Activated T-cell treated with anti-CD3 and anti-CD28 coated beads, Interleukin-2, amount 50 U/mL, for 72 hours (primary cell): ENCODE measurements around the gene PROB1. TPM values are rescaled to one million over a fixed set of nuclear protein-coding genes. Genes with fewer than 3 reads are reported as not detected.

ENCODE experiments used
- ATAC-seq, 2 donors: fragments of 150-1000 bp; cut with Tn5 transposase; replicated peaks in 1 of 2; 2 replicates each; pipeline ENCODE4 v1.10.0; 2021; ENCODE audit warnings: moderate library complexity in 2 of 2, mild to moderate bottlenecking in 1 of 2
- DNase-seq, 2 donors: peaks; one replicate each; pipeline ENCODE4 v3.0.0; 2021 to 2022; ENCODE audit warnings: mixed read lengths in 1 of 2
- H3K27ac Mint-ChIP-seq: one replicate; pipeline ENCODE4 v1.8.0; 2022; ENCODE audit warnings: mild to moderate bottlenecking, moderate library complexity, mixed read lengths
- H3K27me3 Mint-ChIP-seq: one replicate; pipeline ENCODE4 v1.8.0; 2022; ENCODE audit warnings: low read depth, mixed read lengths
- H3K36me3 Mint-ChIP-seq, 2 donors: one replicate each; pipeline ENCODE4 v1.8.0; 2022; ENCODE audit warnings: mixed read lengths in 2 of 2, mild to moderate bottlenecking in 1 of 2; ENCODE audit not compliant: insufficient read depth in 2 of 2
- H3K4me1 Mint-ChIP-seq: one replicate; pipeline ENCODE4 v1.8.0; 2022; ENCODE audit warnings: low read depth, mixed read lengths
- H3K4me3 Mint-ChIP-seq, 2 donors: one replicate each; pipeline ENCODE4 v1.8.0; 2022; ENCODE audit warnings: mild to moderate bottlenecking in 2 of 2, mixed read lengths in 2 of 2, moderate library complexity in 2 of 2
- H3K9me3 Mint-ChIP-seq, 2 donors: one replicate each; pipeline ENCODE4 v1.8.0; 2022; ENCODE audit warnings: mixed read lengths in 2 of 2
- total RNA-seq, 2 donors: library from RNA; stranded (reverse); gene quantifications; one replicate each; pipeline ENCODE4 v1.2.3, GENCODE V29; 2022

Gene PROB1
- total RNA-seq, 2 donors from 2014 or later = 3.1 to 4.6 TPM

- Mint-ChIP-seq H3K27me3 (no peaks in the 10 kb centered on the region), H3K9me3 (no peaks in the 10 kb centered on the region)
Measured at GRCh38 chr5:139386050-139386438, 8.9 kb downstream of the PROB1 start.

GRCh38 chr5:139385061-139386049 lies 9.5 kb downstream of the PROB1 start:
- Mint-ChIP-seq H3K27ac (peak overlapping the region; percentile 95), H3K9me3 (no peaks in the 10 kb centered on the region), H3K36me3 (no peaks in the 10 kb centered on the region), H3K4me1 (peaks cover 57% of the 10 kb centered on the region), H3K4me3 (peak overlapping the region; percentile 82 to 90), H3K27me3 (no peaks in the 10 kb centered on the region)
- no peak for DNase-seq
- peak in 1 of 2 donors; percentile 12 for ATAC-seq

More at GRCh38 chr5:139386050-139386438, 8.9 kb downstream of the PROB1 start:
- ATAC-seq (no peak), DNase-seq (no peak)
- peak overlapping the region; percentile 95 for H3K27ac Mint-ChIP-seq
- no peaks in the 10 kb centered on the region for H3K36me3 Mint-ChIP-seq
- peaks cover 64% of the 10 kb centered on the region for H3K4me1 Mint-ChIP-seq
- H3K4me3 Mint-ChIP-seq = peak overlapping the region in 1 of 2 donors; percentile 90

GRCh38 chr5:139384591-139385051 lies 10.3 kb downstream of the PROB1 start:
- Mint-ChIP-seq H3K27ac (peak overlapping the region; percentile 95), H3K9me3 (no peaks in the 10 kb centered on the region), H3K36me3 (no peaks in the 10 kb centered on the region), H3K4me1 (peaks cover 49% of the 10 kb centered on the region), H3K4me3 (peak overlapping the region; percentile 82 to 90), H3K27me3 (no peaks in the 10 kb centered on the region)
- no peak for DNase-seq
- ATAC-seq = no peak

- Mint-ChIP-seq H3K36me3 (no peaks in the 10 kb centered on the region), H3K9me3 (no peaks in the 10 kb centered on the region), H3K4me3 (peak overlapping the region in 1 of 2 donors; percentile 82), H3K27ac (peak overlapping the region; percentile 95), H3K4me1 (peaks cover 44% of the 10 kb centered on the region), H3K27me3 (no peaks in the 10 kb centered on the region)
- DNase-seq = no peak
- ATAC-seq = no peak
Measured at GRCh38 chr5:139383993-139384590, 10.8 kb downstream of the PROB1 start.

GRCh38 chr5:139383275-139383992 lies 11.5 kb downstream of the PROB1 start, which contains the start of gene SLC23A1:
Gene SLC23A1, minus strand, starts transcription at chr5:139383297. Its CDS starts 44 bp downstream, at chr5:139383253.
- H3K4me1 Mint-ChIP-seq = peaks cover 39% of the 10 kb centered on the region
- peak within 1 kb of the TSS in 1 of 2 donors; percentile 29 for H3K4me3 Mint-ChIP-seq
- no peak for DNase-seq
- H3K27ac Mint-ChIP-seq = no peak within 1 kb of the TSS
- H3K36me3 Mint-ChIP-seq = no peaks in the 10 kb centered on the region
- ATAC-seq = no peak
- H3K27me3 Mint-ChIP-seq = no peaks in the 10 kb centered on the region
- no peaks in the 10 kb centered on the region for H3K9me3 Mint-ChIP-seq

DNA sequence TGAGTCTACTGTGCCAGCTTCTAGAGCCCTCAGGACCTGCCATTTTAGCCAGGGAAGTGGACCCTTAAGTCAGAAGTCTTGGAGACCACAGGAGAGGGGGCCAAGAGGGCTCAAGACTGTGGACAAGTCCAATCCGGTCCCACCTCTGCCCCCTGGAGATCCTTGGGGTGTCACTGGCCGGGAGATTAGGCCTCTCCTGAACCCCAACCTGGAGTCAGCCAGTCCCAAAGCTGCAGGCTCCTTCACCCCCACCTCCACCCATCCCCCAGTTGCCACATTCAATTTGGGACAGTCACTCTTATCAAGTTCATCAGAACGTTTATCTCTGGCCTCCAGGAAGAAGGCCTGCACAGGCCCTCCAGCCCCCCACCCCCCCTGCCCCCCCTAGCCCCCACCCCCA lies 12.1 kb downstream of the PROB1 start:
- no peaks in the 10 kb centered on the region for H3K27me3 Mint-ChIP-seq
- H3K27ac Mint-ChIP-seq = no peak overlapping the region
- DNase-seq (no peak), ATAC-seq (no peak)
- no peaks in the 10 kb centered on the region for H3K36me3 Mint-ChIP-seq
- H3K4me1 Mint-ChIP-seq = peaks cover 33% of the 10 kb centered on the region
- no peaks in the 10 kb centered on the region for H3K9me3 Mint-ChIP-seq
- no peak overlapping the region for H3K4me3 Mint-ChIP-seq

GRCh38 chr5:139381837-139382761 lies 12.8 kb downstream of the PROB1 start:
- Mint-ChIP-seq H3K9me3 (no peaks in the 10 kb centered on the region), H3K36me3 (no peaks in the 10 kb centered on the region), H3K4me3 (no peak overlapping the region), H3K27ac (no peak overlapping the region), H3K4me1 (peaks cover 30% of the 10 kb centered on the region), H3K27me3 (no peaks in the 10 kb centered on the region)
- no peak for ATAC-seq
- DNase-seq = no peak

DNA sequence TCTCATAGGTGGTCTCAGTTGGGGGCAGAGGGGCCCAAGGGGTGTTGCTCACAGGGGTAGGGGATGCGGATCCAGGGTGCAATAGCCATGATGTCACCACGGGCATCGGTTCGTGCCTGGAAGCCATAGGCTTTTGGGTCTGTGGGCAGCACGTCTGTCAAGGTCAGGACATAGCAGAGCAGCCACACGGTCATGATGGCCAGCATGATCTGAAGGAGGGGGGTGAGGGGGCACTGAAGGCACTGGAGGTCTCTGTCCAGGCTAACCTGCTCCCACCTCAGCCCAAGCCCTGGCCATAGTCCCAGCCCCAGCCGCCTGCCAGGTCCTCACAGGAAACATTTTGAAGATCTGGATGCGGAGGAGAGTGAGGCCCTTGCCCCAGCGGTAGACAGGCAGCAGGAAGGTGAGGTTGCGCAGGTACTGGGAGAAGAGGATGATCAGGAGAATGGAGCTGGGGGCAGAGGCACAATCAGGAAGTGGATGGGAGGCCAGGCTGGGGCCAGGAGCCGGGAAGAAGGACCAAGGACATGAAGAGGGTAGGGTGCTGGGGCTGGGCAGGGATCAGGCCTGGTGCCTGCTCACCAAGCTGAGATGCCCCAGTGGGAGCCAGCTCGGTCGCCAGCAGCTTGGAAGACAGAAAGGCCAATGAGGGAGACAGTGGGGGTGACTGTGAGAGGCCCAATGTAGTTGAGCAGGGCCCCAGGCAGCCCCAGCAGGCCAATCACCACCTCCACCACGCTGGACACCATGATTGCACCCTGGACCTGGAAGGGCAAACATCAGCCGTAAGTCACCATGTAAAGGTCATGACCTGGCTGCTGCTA lies 15.1 kb downstream of the PROB1 start:
- H3K9me3 Mint-ChIP-seq = no peaks in the 10 kb centered on the region
- no peak overlapping the region for H3K4me3 Mint-ChIP-seq
- ATAC-seq (no peak), DNase-seq (no peak)
- H3K27me3 Mint-ChIP-seq = no peaks in the 10 kb centered on the region
- H3K27ac Mint-ChIP-seq = no peak overlapping the region
- H3K36me3 Mint-ChIP-seq = peaks cover 0 to 3% of the 10 kb centered on the region in 2 donors
- H3K4me1 Mint-ChIP-seq = peaks cover 7% of the 10 kb centered on the region

- Mint-ChIP-seq H3K4me1 (no peaks in the 10 kb centered on the region), H3K36me3 (peaks cover 0 to 3% of the 10 kb centered on the region in 2 donors), H3K27me3 (no peaks in the 10 kb centered on the region), H3K4me3 (no peak overlapping the region), H3K9me3 (no peaks in the 10 kb centered on the region), H3K27ac (no peak overlapping the region)
- ATAC-seq (no peak), DNase-seq (no peak)
Measured at GRCh38 chr5:139378941-139379361, 16.0 kb downstream of the PROB1 start.

DNA sequence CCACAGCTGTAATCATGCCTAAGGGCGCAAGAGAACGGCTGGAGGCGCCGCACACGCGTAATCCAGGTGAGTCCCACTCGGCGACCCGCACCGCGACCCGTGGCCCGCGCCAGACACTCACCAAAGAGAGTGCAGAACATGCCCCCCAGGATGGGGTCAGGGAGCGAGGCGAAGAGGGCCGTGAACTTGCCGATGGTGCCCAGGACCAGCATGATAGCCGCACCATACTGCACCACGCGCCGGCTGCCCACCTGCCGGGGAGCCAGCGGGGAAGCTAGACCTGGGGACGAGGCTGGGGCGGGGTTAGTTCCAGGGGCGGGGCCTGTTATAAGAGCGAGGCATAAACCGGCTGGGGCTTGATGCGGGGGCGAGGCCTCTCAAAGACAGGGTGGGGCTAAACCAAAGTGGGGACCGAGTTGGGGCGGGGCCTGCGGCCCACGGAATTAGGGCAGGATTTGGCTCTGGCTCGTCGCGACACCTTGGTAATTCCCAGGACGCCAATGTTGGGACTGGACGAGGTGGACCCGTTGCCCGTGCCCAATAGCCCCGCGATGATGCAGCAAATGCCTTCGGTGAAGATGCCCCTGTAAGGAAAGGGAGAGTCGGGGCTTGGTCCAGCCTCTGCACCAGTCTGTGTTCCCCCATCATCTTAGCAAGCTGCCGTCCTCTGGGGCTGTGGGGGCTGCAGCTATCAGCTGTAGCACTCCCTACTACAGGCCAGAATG lies 16.6 kb downstream of the PROB1 start:
- Mint-ChIP-seq H3K27me3 (no peaks in the 10 kb centered on the region), H3K9me3 (no peaks in the 10 kb centered on the region), H3K27ac (no peak overlapping the region), H3K36me3 (peaks cover 0 to 3% of the 10 kb centered on the region in 2 donors), H3K4me3 (no peak overlapping the region), H3K4me1 (no peaks in the 10 kb centered on the region)
- DNase-seq = no peak
- ATAC-seq = no peak

- DNase-seq (no peak), ATAC-seq (peak in 1 of 2 donors; percentile 32)
- Mint-ChIP-seq H3K27me3 (no peaks in the 10 kb centered on the region), H3K9me3 (no peaks in the 10 kb centered on the region), H3K4me1 (peaks cover 2% of the 10 kb centered on the region), H3K27ac (no peak overlapping the region), H3K36me3 (peaks cover 0 to 3% of the 10 kb centered on the region in 2 donors), H3K4me3 (no peak overlapping the region)
Measured at GRCh38 chr5:139377226-139377625, 17.7 kb downstream of the PROB1 start.
